HG02943 (cell line): ENCODE measurements around the gene TUBA4B.

ENCODE experiments used
- ATAC-seq: cut with Tn5 transposase; IDR thresholded peaks from one replicate; pipeline ENCODE4 v1.9.1; 2021; ENCODE audit warnings: mild to moderate bottlenecking, low read depth, moderate library complexity; ENCODE audit not compliant: unreplicated experiment

The TUBA4B gene

DNA sequence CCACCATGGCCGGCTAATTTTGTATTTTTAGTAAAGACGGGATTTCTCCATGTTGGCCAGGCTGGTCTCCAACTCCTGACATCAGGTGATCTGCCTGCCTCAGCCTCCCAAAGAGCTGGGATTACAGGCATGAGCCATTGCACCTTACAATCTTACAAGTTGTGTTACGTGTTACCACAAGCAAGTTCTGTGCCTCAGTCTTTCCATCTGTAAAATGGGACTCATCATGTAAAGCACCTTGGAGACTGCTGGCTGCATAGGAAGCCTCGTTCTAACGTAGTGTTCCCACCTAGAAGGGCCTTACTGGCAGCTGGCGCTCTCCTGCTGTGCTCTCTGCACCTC, 36.1 kb downstream of the TUBA4B start:
- no peak for ATAC-seq

DNA sequence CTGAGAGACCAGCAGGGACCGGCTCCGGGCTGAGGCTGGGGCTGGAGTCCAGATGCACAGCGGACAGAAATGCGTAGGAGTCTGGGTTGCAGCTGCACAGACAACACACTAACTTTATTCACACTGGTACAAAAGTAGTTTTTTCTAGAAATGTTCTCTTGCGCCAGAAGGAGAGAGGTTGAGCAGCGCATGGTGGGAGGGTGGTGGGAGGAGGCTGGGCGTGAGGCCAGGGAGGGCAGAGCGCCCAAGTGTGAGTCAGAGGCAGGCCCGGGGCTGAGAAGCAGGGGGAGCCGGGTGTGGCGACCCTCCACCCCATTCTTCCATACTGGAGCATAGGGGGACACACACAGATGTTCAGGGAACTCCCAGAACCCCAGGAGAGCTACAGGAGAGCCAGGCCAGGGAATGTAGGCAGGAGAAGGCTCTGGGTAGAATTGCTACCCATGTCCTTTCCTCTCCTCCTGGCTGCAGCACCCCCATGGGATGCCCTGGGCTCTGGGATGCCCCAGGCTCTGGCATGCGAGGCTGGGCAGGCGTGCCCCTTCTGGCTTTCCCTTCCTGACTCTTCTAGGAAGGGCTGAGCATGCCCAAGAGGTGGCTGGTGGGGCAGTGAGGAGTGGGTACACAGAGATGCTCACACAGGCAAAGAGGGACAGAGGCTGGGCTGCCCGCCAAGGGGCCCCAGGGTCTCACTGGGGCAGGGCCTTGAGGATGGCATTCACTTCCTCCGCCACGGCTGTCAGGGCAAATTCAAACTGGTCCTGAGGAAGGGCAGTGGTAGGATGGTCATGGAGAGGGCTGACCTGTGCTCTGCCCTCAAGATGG, 36.7 kb downstream of the TUBA4B start:
- ATAC-seq, result no peak

DNA sequence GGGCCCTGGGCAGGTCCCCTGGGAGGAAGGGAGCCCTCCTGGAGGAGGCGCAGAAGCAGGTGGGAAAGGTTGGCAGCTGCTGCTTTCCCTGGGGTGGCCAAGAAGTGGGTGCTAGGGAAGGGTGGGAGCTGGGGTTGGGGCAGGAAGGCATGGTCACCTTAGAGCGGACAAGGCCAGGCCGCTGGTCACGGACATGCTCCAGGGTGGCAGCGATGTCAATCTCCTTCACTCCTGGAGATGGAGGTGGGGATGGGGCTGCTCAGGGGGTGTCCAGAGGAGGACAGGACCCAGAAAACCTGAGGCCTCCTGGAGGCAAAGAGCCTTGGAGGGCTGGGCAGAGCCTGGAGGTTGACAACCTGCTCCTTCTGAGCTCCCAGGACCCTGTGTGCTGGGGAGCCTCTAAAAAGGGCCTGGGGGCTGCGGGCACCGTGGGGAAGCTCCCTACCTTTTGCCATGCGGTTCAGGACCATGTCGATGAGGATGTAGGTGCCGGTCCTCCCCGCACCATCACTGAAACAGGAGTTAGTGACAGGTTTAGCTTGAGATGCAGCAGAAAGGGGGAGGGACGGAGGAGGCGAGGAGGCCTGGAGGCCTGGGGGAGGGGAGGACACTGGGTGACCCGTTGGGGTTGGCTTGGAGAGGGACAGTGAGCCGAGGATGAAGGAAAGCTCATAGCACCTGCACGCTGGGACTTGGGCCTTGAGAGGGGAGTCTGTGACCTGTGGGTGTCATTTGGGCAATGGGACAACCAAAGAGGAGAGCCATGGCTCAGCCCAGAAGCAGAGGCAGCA, 37.5 kb downstream of the TUBA4B start:
- no peak for ATAC-seq

DNA sequence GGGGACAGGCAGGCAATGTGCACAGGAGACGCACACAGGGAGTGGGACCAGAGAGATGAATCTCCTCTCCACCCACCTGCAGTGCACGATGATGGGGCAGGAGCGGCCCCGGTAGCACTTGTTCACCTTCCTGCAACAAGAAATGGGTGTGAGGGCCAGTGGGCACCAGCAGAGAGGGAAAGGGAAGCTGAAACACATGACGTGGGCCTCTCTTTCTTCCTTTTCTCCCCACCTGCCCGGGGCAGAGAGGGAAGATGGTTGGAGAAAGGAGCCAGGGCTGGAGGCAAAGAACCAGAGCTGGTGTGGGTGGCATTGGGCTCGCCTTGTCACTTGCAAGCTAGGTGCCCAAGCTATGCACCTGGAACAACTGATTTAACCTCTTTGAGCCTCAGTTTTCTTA, 38.4 kb downstream of the TUBA4B start:
- no peak for ATAC-seq

DNA sequence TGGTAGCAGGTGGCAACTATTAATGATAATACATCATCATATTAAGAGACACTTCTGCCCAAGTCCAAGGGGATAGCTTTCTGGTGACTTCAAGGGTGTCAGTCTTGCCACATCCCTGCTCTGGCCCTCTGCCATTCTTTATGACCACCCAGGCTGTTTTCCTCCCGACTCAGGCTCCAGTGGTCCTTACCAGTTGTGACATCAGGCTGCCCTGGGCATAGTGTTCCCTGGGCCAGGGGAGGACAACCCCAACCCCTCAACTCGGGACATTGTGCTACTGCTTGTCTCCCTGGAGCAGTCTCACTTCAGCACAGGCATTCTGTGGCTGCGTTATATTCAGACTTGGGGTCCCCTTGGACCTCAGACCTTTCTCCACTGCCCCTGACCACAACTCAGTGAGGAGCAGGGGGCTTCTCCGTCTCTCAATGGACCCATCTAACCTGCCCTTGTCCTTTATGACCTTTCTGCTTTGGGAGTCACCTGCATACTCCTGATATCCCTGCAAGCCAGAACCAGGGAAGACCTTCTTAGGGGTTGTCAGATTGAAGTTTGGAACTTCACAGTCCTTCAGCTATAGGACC, 39.0 kb downstream of the TUBA4B start:
- ATAC-seq, result no peak

DNA sequence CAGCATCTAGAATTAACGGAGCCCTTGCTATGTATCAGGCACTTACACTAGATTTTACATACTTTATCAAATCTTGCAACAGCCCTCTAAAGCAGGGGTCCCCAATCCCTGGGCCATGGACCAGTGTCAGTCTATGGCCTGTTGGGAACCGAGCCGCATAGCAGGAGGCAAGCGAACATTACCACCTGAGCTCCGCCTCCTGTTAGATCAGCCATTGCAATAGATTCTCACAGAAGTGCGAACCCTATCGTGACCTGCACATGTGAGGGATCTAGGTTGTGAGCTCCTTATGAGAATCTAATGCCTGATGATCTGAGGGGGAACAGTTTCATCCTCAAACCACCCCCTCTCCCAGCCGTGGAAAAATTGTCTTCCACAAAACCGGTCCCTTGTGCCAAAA, 39.6 kb downstream of the TUBA4B start:
- ATAC-seq, result no peak

DNA sequence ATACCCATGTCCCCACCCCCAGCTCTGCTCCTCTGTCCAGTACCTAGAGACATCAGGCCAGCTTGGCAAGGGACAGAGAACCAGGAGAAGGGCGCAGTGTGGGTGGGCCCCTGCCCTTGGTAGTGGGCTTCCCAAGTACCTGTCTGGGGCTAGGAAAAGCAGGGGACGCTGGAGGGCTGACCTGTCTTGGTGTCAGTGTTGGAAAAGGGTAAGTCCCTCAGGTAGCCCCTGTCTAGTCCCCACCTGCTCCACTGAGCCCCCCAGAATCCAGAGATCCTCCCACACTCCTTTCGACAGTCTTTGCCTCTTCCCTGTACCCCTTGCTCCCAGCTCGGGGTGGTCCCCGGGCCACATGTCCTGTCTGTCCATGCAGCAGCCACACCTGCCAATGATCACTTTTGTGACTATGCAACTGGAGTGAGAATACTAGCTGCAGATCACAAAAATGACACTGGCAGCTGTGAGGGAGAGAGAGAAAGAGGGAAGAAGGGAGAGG, 40.7 kb downstream of the TUBA4B start:
- no peak for ATAC-seq

DNA sequence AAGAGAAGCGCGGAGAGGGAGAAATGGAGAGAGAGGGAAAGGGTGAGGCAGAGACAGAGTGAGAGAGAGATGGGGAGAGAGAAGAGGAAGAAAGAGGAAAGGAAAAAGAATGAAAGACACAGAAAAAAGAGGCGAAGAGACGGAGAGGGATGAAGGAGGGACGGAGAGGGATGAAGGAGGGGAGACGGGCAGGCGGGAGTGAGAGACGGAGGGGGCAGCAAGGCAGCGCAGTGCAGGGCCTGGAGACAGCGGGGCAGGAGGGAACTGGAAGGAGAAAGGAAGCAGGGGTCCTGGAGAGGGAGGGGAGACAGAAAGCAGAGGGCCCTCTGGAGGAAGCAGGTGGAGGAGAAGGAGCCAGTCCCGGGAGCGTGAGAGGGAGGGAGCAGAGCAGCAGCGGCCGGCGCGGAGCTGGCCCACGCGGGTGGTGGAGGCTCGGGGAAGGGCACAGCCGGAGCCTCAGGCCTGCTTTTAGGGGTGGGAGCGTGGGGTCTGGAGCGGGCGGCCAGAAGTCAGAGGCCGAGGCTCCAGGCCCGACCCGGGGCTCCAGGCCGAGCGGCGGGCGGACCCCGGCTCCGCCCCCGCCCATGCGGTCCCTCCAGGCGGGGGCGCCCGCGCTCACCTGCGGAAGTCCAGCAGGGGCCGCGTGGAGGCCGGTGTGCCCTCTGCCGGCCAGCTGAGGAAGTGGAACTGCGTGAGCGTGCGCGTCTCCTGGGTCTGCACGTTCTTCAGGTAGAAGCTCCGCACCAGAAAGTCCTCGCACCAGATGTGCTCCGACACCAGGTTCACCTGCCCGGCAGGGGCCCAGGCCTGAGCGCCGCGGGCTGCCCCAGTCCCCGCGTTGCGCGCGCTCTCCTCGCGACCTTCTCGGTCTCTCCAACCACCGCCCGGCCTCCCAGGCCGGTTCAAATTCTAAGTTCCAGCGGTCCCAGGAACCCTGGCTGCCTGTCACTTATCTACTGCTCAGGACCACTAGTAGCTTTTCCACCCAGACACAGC, 41.6 kb downstream of the TUBA4B start:
- ATAC-seq, result peak; percentile 67

DNA sequence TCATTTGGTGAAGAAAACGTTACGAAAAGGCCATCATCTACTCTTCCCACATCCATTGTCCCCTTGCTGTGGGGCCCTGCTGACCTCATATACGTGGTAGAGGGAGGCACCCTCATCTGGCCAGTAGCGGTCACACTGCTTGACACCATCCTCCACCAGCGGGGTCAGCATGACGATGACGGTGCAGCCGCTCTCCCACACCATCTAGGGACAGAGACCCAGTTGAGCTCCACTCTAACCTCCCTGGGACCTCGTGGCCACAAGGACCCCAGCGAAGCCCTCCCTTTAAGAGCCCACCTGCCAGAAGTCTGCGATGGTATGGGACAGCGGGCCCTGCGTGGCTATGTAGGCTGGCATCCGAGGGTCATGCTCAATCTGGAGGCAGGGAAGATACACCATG, 43.1 kb downstream of the TUBA4B start:
- no peak for ATAC-seq

DNA sequence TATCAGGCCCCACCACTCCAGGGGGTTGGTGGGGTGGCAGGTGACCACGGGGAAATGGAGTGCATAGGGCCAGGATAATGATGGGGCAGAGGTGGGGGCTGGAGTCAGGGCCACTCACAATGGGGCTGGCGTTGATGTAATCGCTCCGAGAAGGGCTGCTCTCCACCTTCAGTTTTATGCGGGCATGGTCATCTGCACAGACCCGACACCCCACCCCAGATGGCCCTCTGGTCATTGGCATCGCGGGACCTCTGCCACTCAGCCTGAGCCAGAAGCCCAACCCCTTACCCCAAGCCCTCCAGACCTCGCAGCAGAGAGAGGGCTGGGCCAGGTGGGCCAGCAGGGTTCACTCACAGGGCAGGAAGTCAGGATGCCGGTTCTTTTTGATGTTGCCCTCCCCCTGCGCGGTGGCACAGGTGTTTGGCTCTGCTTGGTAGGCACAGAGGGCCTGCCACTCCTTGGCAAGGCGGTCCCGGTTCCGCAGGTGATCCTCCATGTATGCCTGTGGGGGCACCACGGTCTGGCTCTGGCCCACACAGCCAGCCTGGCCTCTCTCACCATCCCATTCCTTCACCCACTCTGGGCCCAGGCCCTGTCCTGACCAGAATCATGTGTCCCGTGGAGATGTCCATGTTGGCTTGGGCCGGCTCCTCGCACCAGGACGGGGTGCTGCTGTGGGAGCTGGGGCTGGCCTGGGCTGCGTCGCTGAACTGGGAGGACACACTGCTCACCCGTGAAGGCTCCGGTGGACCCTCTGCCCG, 43.8 kb downstream of the TUBA4B start:
- ATAC-seq, result no peak

DNA sequence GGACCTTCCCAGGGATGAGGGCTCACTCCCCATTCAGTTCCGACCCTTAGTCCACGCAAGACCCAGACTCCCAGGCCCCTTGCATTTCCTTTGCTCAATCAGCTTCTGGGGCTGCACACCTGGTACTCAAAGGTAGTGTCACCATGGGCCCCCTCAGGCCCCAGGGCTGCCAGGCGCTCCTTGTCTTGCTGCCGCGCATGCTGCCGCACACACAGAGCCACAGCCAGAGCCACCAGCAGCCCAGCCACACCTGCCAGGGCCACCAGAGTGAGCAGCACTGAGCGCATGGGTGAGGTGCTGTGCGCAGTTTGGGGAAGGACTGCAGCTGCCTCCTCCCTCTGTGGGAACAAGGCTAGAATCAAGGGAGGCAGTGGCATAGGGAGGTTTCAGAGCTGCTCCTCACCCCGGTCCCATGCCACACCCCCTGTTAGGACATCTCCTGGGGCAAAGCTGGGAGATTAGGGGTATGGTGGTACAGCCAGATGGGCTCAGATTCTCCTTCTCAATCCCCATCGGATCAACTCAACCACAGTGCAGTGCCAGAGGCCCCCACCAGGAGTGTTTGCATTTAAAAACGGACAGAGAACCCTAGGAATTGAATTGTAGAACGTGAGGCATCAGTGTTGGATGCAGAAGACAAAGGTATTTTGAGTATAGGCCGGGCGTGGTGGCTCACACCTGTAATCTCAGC, 44.9 kb downstream of the TUBA4B start:
- ATAC-seq, result no peak

DNA sequence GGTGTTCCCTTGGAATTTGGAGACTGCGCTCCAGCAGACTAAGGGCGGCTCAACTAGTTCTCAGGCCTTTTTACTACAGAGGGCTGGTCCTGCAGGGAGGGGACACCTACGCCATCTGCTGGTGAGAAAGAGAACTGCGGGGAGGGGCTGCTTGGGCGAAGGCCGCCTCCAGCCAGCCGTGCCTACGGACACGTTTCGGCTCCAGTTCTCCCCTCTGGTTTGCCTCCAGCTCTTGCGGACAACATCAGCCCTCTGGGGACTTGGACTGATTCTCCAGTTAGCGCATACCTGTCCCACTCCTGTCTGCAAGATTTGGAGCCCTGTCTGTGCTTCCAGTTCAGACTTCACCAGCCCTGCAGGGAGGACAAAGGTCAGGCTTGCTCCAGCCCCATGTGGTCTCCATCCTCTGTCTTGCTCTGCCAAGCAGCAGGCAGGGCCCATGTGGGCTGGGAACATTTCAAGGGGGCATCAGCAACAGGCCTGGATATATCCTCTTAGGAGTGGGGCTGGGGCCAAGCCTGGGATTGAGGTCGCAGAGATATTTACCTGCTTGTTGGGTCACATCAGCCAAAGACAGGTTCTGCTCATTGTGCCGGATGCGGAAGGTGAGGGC, 45.8 kb downstream of the TUBA4B start:
- no peak for ATAC-seq

DNA sequence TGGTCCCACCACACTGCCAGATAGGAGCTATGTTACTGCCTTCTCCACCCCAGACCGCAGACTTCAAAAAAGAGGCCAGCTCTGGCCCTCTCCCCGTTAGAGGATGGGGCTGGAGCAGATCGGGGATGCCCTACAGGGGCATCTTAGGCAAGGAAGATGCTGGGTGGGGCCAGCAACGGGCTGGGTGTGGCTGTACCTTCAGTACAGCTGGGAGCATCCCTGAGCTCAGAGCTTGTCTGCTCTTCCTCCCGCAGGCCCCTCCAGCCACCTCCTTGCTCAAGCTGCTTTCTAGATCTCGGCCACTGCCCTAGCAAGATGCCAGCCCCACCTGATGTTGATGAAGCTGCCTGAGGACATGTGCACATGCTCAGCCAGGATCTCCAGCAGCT, 46.3 kb downstream of the TUBA4B start:
- no peak for ATAC-seq

DNA sequence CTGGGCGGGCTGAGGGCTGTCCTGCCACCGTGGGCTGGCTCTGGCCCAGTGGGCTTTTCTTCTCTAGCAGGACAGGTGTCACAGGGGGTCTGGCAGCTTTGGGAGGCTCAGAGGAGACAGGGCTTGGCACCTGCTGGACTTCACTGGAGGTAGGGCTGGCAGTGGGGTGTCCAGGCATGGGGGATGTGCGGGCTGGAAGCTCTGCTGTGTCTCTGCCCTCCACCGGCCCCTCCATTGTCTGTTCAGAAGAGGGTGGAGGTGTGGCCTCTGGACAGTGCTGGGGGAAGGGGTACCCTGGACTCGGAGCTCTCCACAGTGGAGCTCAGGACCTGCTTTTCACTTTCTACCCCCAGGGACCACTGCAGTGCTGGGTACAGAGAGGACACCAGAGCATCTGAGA, 47.0 kb downstream of the TUBA4B start:
- ATAC-seq, result no peak

DNA sequence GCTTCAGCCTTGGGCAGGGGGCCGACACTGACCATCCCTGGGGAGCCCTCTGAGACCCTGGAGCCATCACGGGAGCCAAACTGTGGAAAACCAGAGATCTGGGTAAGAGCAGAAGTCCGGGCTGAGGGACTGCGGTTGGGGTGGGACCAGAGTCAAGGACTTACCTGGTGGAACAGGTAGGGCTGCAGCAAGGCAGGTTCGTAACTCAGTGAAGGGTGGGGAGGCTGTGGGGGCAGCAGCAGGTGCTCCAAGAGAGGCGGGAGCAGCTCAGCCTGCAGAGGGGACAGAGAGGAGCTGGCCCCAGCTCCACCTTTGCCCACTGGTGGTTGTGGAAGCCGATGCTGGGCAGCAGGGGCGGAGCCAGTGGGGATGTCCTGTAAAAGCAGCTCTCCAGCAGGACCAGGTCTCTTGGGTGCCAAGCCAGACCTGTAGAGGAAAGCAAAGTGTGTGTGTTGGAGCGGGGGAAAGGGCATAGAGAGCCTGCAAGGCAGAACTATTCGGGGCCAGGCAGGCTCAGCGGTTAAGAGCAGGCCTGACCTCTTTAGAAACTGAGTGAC, 49.4 kb downstream of the TUBA4B start:
- ATAC-seq, result no peak

DNA sequence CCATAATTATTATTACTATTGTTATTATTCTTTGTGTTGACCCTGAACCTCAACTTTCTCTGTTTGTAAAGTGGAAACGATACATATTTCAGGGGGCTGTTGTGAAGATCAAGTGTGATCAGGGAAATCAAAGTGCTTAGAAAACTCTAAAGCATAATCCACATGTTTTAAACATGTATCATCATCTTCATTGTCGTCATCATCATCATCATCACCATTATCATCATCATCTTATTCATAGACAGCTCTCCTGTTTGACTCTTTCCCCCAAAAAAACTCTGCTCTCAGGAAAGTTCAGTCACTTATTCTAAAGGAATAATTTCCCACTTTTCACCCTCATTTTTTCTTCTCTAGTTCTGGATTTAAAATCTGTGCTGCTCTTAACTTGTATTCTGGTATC, 51.2 kb downstream of the TUBA4B start:
- no peak for ATAC-seq

DNA sequence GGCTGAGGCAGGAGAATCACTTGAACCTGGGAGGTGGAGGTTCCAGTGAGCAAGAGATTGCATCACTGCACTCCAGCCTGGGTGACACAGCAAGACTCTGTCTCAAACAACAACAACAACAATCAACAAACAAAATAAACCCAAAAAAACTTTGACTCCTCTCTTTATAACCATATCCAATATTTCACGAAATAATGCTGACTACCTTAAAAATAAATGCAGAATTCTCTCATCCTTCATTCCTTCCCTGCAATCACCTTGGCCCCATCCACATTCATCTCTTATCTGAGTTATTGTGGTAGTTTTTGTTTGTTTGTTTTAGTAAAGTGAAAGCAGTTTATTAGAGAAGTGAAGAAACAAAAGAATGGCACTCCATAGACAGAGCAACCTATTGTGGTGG, 53.0 kb downstream of the TUBA4B start:
- no peak for ATAC-seq
